ENCODE results near the gene USP7.
A peak's percentile ranks its signal among the peaks of the same experiment; 100 is the strongest.

USP7 gene

GRCh38 chr16:8941718-8942344 lies 21.9 kb downstream of the USP7 start:
- no peak for DNase-seq (ENCODE audit: low read depth in 1 of 2, low spot score in 1 of 2)
- no peak overlapping the region for H3K4me3 ChIP-seq (replicated peaks; ENCODE audit: insufficient read depth, low read length)
- H3K27ac ChIP-seq (replicated peaks), result no peak overlapping the region
- H3K27me3 ChIP-seq (ENCODE audit: insufficient read depth, poor library complexity, severe bottlenecking), result no peaks in the 10 kb centered on the region
- no peak for TF ChIP-seq SPI1 (IDR thresholded peaks at IDR 0.05; ENCODE audit: borderline replicate concordance, low read depth)
- TF ChIP-seq CTCF (IDR thresholded peaks at IDR 0.05; ENCODE audit: insufficient read depth, low read length), result no peak
- no peak for TF ChIP-seq REST (IDR thresholded peaks at IDR 0.05; ENCODE audit: insufficient replicate concordance, low read depth)
- no peak for TF ChIP-seq POLR2AphosphoS5 (IDR thresholded peaks at IDR 0.05; ENCODE audit: low read depth)
- no peak for TF ChIP-seq GABPA (IDR thresholded peaks at IDR 0.05; ENCODE audit: low read depth)

- Histone ChIP-seq H3K27me3 (ENCODE audit: insufficient read depth, poor library complexity, severe bottlenecking) (no peaks in the 10 kb centered on the region), H3K4me3 (replicated peaks; ENCODE audit: insufficient read depth, low read length) (no peak overlapping the region), H3K27ac (replicated peaks) (no peak overlapping the region)
- TF ChIP-seq CTCF (IDR thresholded peaks at IDR 0.05; ENCODE audit: insufficient read depth, low read length) (no peak), POLR2AphosphoS5 (IDR thresholded peaks at IDR 0.05; ENCODE audit: low read depth) (no peak), SPI1 (IDR thresholded peaks at IDR 0.05; ENCODE audit: borderline replicate concordance, low read depth) (no peak), GABPA (IDR thresholded peaks at IDR 0.05; ENCODE audit: low read depth) (no peak), REST (IDR thresholded peaks at IDR 0.05; ENCODE audit: insufficient replicate concordance, low read depth) (no peak)
- DNase-seq (ENCODE audit: low read depth in 1 of 2, low spot score in 1 of 2), result no peak
These were observed 25.9 kb downstream of the USP7 start for GRCh38 chr16:8937803-8938202.

- TF ChIP-seq CTCF (IDR thresholded peaks at IDR 0.05; ENCODE audit: insufficient read depth, low read length) (peak; percentile 30), SPI1 (IDR thresholded peaks at IDR 0.05; ENCODE audit: borderline replicate concordance, low read depth) (no peak)
- Histone ChIP-seq H3K27ac (replicated peaks) (no peak overlapping the region), H3K4me3 (replicated peaks; ENCODE audit: insufficient read depth, low read length) (no peak overlapping the region), H3K27me3 (ENCODE audit: insufficient read depth, poor library complexity, severe bottlenecking) (no peaks in the 10 kb centered on the region)
- peak in 1 of 2 experiments; percentile 45 for DNase-seq (ENCODE audit: low read depth in 1 of 2, low spot score in 1 of 2)
These were observed 27.3 kb downstream of the USP7 start for GRCh38 chr16:8936421-8936820.

GRCh38 chr16:8935989-8936388 lies 27.7 kb downstream of the USP7 start:
- H3K27me3 ChIP-seq (ENCODE audit: insufficient read depth, poor library complexity, severe bottlenecking), result no peaks in the 10 kb centered on the region
- DNase-seq (ENCODE audit: low read depth in 1 of 2, low spot score in 1 of 2), result no peak
- TF ChIP-seq GABPA (IDR thresholded peaks at IDR 0.05; ENCODE audit: low read depth), result no peak
- no peak for TF ChIP-seq CTCF (IDR thresholded peaks at IDR 0.05; ENCODE audit: insufficient read depth, low read length)
- no peak for TF ChIP-seq SPI1 (IDR thresholded peaks at IDR 0.05; ENCODE audit: borderline replicate concordance, low read depth)
- no peak for TF ChIP-seq REST (IDR thresholded peaks at IDR 0.05; ENCODE audit: insufficient replicate concordance, low read depth)
- no peak for TF ChIP-seq POLR2AphosphoS5 (IDR thresholded peaks at IDR 0.05; ENCODE audit: low read depth)
- no peak overlapping the region for H3K27ac ChIP-seq (replicated peaks)
- no peak overlapping the region for H3K4me3 ChIP-seq (replicated peaks; ENCODE audit: insufficient read depth, low read length)

Data from HL-60 (cell line).